ENCODE data around the gene GLI3.

The GLI3 gene

DNA sequence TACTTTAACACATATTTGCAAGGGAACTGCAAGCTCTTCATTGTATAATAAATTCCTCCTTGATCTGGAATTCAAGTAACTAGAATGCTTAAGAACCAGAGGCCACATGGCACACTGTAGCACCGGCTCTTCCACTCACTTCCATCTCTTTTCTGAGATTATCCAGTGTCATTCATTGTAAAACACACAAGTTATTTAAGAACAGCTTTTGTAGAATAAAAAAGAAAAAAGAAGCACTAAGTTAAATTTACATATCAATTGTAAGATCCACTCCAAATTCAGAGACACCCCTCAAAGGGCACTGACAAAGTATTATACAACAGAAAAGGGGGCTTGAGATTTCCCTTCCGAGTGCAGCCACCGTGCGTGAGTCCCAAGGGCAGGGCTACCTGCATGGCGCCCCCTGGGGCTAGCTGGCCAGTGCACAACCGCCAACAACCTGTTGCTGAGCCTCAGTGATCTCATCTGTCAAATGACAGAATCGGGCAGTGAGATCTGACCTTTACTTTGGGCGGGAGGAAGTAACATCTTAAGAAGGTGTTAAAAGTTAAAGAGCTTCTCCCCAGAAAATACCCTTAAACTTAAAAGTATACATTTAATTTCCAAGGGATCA, 12.5 kb downstream of the GLI3 start:
- no peak for DNase-seq (ENCODE audit: low read depth)
- TF ChIP-seq, protein P1, sequence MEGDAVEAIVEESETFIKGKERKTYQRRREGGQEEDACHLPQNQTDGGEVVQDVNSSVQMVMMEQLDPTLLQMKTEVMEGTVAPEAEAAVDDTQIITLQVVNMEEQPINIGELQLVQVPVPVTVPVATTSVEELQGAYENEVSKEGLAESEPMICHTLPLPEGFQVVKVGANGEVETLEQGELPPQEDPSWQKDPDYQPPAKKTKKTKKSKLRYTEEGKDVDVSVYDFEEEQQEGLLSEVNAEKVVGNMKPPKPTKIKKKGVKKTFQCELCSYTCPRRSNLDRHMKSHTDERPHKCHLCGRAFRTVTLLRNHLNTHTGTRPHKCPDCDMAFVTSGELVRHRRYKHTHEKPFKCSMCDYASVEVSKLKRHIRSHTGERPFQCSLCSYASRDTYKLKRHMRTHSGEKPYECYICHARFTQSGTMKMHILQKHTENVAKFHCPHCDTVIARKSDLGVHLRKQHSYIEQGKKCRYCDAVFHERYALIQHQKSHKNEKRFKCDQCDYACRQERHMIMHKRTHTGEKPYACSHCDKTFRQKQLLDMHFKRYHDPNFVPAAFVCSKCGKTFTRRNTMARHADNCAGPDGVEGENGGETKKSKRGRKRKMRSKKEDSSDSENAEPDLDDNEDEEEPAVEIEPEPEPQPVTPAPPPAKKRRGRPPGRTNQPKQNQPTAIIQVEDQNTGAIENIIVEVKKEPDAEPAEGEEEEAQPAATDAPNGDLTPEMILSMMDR (conservative IDR thresholded peaks at IDR 0.05; ENCODE audit: low read depth, low read length): no peak
- H3K4me3 ChIP-seq (ENCODE audit: low read depth, low read length): no peak overlapping the region

DNA sequence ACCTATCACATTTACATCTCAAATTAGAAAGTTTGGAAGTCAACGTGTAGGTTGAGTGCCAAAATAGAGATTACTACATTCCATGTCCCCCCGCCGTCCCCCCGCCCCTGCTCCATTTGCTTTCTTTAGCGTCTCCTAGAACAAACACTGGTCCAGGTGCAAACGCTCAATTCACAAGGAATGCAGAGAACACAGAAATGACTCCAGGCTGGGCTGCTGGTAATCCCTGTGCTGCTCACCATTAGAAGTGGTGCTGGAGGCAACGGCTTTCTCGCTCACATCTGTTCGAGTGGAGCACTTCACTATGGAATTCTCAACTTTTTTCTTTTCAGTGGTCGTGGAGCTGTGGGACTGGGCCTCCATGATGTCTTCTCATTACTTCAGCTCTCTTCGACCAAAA, 14.1 kb downstream of the GLI3 start:
- DNase-seq (ENCODE audit: low read depth): no peak
- TF ChIP-seq, protein P1 (conservative IDR thresholded peaks at IDR 0.05; ENCODE audit: low read depth, low read length): no peak
- no peak overlapping the region for H3K4me3 ChIP-seq (ENCODE audit: low read depth, low read length)

DNA sequence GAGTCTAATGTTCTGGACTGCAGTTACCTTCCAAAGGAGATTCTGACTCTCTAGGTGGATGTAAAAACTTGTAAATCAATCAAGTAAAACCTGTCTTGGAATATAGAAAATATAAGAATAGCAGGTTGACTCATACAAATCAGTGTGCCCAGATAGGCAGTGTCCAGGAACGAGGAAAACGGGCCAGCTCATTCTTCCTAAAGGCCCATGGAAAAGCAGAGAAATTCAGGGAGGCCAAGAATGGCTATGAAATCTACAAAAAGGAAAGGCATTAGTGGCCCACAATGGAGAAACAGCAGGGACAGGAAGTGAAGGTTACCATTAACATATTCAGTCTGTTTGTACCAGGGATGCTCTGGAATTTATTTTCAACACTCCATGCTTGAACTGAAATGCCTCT, 14.9 kb downstream of the GLI3 start:
- no peak for DNase-seq (ENCODE audit: low read depth)
- no peak overlapping the region for H3K4me3 ChIP-seq (ENCODE audit: low read depth, low read length)
- TF ChIP-seq, protein P1 (conservative IDR thresholded peaks at IDR 0.05; ENCODE audit: low read depth, low read length): no peak

DNA sequence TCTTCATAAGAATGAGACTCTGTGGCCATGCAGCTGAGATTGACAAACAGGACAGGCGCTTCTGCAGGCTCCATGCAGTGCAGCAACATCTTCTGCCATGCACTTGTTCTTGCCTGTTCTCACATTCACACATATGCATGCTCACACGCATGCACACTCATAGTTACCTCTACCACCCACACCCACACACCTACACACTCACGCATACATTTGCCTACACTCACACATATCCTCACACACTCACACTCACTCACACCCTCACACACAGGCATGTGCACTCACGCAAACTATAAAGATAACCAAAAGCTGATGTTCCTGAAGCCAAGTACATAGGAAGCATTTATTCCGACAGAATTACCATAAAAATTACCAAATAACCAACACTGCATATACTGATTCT, 15.7 kb downstream of the GLI3 start:
- TF ChIP-seq, protein P1 (conservative IDR thresholded peaks at IDR 0.05; ENCODE audit: low read depth, low read length): no peak
- no peak for DNase-seq (ENCODE audit: low read depth)

DNA sequence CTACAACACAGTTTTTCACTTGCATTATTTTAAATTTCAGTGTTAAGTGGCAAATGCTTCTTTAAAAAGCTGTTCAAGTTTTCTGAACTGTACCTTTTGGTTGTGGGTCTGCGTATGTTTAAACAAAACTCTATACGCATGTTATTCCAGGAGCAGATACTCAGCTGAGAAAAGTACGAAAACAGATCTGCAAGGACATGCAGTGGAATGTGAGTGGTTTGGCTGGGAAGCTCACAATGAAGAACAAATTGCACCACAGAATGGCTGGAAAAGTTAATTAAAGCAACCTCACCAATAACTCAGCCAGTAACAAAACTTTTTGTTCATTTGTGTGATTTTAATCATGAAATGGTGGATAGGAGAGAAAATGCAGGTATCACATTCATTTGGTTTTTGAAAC, 17.6 kb downstream of the GLI3 start:
- TF ChIP-seq, protein P1 (conservative IDR thresholded peaks at IDR 0.05; ENCODE audit: low read depth, low read length): no peak
- no peak overlapping the region for H3K4me3 ChIP-seq (ENCODE audit: low read depth, low read length)
- DNase-seq (ENCODE audit: low read depth): peak; percentile 35

More for the DNA sequence above, 15.7 kb downstream of the GLI3 start:
- H3K4me3 ChIP-seq (ENCODE audit: low read depth, low read length): no peak overlapping the region

DNA sequence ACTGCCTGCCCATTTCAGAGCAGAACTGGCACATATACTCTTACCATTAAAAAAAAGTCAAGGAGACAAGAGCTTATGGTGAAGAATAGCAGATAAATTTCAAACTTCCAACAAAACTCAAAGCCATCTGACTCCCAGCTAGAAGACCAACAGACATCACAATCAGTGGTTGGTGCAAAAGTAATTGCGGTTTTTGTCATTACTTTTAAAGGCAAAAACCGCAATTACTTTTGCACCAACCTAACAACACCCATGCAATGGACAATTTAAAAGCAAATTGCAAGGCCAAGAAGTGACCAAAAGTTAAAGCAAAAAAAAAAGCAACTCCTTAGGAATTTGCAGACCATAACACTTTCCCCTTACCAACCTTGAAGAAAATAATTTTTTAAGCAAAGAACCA, 18.8 kb downstream of the GLI3 start:
- TF ChIP-seq, protein P1 (conservative IDR thresholded peaks at IDR 0.05; ENCODE audit: low read depth, low read length): no peak
- no peak overlapping the region for H3K4me3 ChIP-seq (ENCODE audit: low read depth, low read length)
- DNase-seq (ENCODE audit: low read depth): no peak

DNA sequence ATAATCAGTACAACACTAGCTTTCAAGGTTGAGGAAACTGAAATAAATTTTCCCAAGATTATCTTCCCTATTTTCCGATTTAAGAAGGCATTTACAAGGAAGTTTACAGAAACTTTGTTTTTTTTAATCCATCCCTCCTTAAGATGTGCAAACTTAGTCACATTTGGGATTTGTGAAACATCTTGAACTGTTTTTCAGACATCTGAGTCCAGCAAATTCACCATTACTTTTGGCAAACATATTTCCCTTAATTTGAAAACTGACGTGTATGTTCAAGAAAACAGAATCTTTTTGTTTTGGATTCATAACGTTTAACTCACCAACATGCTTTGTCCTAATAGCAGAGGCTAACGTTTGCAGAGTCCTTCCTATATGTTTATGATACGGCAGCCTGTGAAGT, 19.5 kb downstream of the GLI3 start:
- DNase-seq (ENCODE audit: low read depth): no peak
- no peak overlapping the region for H3K4me3 ChIP-seq (ENCODE audit: low read depth, low read length)
- TF ChIP-seq, protein P1 (conservative IDR thresholded peaks at IDR 0.05; ENCODE audit: low read depth, low read length): no peak

Data from choroid plexus epithelial cell (primary cell).